Kidney epithelial cell (primary cell): ENCODE data around the gene REPS1. TPM values are rescaled to one million over a fixed set of nuclear protein-coding genes. Genes with fewer than 3 reads are reported as not detected.

ENCODE experiments used
- DNase-seq: peaks from one replicate; pipeline ENCODE4 v3.0.0-alpha.2; 2010; ENCODE audit warnings: low read depth
- H3K27me3 ChIP-seq: 2 replicates; pipeline ENCODE4 v1.6.0; 2011; ENCODE audit warnings: low read length; ENCODE audit not compliant: control insufficient read depth, insufficient read depth
- H3K36me3 ChIP-seq: 2 replicates; pipeline ENCODE4 v1.5.1; 2011; ENCODE audit warnings: low read length; ENCODE audit not compliant: control insufficient read depth, insufficient read depth
- H3K4me3 ChIP-seq: 2 replicates; pipeline ENCODE4 v1.5.1; 2011; ENCODE audit warnings: low read depth, mild to moderate bottlenecking, control low read depth, low read length
- total RNA-seq: library from RNA; depleted of rRNA; stranded (reverse); fragments of >200 nt; gene quantifications from 2 replicates; pipeline ENCODE4 v1.2.3, GENCODE V29; 2015
- TF ChIP-seq, protein P1 (sequence below): IDR thresholded peaks from 2 replicates; pipeline ENCODE4 v1.5.1; 2011; ENCODE audit warnings: mild to moderate bottlenecking, moderate library complexity, low read length, control low read depth, inconsistent platforms; ENCODE audit not compliant: insufficient read depth, poor library complexity, severe bottlenecking

REPS1 gene, protein sequence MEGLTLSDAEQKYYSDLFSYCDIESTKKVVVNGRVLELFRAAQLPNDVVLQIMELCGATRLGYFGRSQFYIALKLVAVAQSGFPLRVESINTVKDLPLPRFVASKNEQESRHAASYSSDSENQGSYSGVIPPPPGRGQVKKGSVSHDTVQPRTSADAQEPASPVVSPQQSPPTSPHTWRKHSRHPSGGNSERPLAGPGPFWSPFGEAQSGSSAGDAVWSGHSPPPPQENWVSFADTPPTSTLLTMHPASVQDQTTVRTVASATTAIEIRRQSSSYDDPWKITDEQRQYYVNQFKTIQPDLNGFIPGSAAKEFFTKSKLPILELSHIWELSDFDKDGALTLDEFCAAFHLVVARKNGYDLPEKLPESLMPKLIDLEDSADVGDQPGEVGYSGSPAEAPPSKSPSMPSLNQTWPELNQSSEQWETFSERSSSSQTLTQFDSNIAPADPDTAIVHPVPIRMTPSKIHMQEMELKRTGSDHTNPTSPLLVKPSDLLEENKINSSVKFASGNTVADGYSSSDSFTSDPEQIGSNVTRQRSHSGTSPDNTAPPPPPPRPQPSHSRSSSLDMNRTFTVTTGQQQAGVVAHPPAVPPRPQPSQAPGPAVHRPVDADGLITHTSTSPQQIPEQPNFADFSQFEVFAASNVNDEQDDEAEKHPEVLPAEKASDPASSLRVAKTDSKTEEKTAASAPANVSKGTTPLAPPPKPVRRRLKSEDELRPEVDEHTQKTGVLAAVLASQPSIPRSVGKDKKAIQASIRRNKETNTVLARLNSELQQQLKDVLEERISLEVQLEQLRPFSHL
- 37.9 and 40.7 TPM in 2 replicates for total RNA-seq

GRCh38 chr6:138987643-138988468 lies at the start of gene REPS1:
REPS1 (minus strand) TSS chr6:138988253; CDS start chr6:138987682, 571 bp downstream.
- H3K27me3 ChIP-seq, result no peaks in the 10 kb centered on the region
- DNase-seq, result peak; percentile 49
- peak within 1 kb of the TSS; percentile 90 for H3K4me3 ChIP-seq
- H3K36me3 ChIP-seq, result no peaks in the 10 kb centered on the region
- TF ChIP-seq, protein P1, sequence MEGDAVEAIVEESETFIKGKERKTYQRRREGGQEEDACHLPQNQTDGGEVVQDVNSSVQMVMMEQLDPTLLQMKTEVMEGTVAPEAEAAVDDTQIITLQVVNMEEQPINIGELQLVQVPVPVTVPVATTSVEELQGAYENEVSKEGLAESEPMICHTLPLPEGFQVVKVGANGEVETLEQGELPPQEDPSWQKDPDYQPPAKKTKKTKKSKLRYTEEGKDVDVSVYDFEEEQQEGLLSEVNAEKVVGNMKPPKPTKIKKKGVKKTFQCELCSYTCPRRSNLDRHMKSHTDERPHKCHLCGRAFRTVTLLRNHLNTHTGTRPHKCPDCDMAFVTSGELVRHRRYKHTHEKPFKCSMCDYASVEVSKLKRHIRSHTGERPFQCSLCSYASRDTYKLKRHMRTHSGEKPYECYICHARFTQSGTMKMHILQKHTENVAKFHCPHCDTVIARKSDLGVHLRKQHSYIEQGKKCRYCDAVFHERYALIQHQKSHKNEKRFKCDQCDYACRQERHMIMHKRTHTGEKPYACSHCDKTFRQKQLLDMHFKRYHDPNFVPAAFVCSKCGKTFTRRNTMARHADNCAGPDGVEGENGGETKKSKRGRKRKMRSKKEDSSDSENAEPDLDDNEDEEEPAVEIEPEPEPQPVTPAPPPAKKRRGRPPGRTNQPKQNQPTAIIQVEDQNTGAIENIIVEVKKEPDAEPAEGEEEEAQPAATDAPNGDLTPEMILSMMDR, result peak; percentile 68

DNA sequence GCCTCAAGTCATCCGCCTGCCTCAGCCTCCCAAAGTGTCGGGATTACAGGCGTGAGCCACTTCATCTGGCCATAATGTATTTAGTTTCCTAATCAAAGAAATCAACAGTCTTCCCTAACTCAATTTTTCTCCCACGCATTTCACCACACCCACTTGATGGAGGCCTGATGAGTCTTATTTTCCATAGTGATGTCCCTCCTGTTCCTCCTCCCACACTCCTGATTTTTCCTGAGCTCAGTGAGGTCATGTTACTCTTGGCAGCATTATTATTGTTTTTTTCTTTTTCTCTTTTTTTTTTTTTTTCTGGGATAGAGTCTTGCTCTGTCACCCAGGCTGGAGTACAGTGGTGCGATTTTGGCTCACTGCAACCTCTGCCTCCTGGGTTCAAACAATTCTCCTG lies 49.4 kb upstream of the REPS1 start:
- Histone ChIP-seq H3K4me3 (no peak overlapping the region), H3K36me3 (peaks cover 1% of the 10 kb centered on the region), H3K27me3 (no peaks in the 10 kb centered on the region)
- TF ChIP-seq, protein P1, result no peak
- DNase-seq, result no peak

GRCh38 chr6:139030228-139030963 lies 42.3 kb upstream of the REPS1 start:
- Histone ChIP-seq H3K4me3 (peak overlapping the region; percentile 95), H3K36me3 (no peaks in the 10 kb centered on the region), H3K27me3 (no peaks in the 10 kb centered on the region)
- DNase-seq, result no peak
- TF ChIP-seq, protein P1, result no peak

GRCh38 chr6:139029470-139030227 lies 41.6 kb upstream of the REPS1 start:
- Histone ChIP-seq H3K36me3 (no peaks in the 10 kb centered on the region), H3K27me3 (no peaks in the 10 kb centered on the region), H3K4me3 (peak overlapping the region; percentile 95)
- TF ChIP-seq, protein P1, result no peak
- DNase-seq, result no peak
